H9 (cell line): Measurements from ENCODE around the gene UNC93A. TPM values are rescaled to one million over a fixed set of nuclear protein-coding genes. Genes with fewer than 3 reads are reported as not detected.

ENCODE experiments used
- DNase-seq: peaks from one replicate; pipeline ENCODE4 v3.0.0-alpha.2; 2017
- H2AFZ ChIP-seq: one replicate; pipeline ENCODE4 v1.6.1; 2013; ENCODE audit warnings: mild to moderate bottlenecking, low read length, control low read depth, moderate library complexity
- H2AK5ac ChIP-seq: 2 replicates; pipeline ENCODE4 v1.6.1; 2013; ENCODE audit warnings: low read length, control low read depth, mixed read lengths; ENCODE audit not compliant: insufficient read length
- H2BK120ac ChIP-seq: one replicate; pipeline ENCODE4 v1.6.1; 2013; ENCODE audit warnings: low read depth, mild to moderate bottlenecking, low read length, control low read depth, inconsistent platforms; ENCODE audit not compliant: poor library complexity, severe bottlenecking
- H2BK12ac ChIP-seq: 2 replicates; pipeline ENCODE4 v1.6.1; 2013; ENCODE audit warnings: low read length, control low read depth, mixed read lengths, low read depth; ENCODE audit not compliant: insufficient read length
- H2BK15ac ChIP-seq: 2 replicates; pipeline ENCODE4 v1.6.1; 2013; ENCODE audit warnings: low read depth, low read length, control low read depth
- H2BK20ac ChIP-seq: one replicate; pipeline ENCODE4 v1.6.1; 2013; ENCODE audit warnings: low read depth, mild to moderate bottlenecking, low read length, control low read depth, inconsistent platforms; ENCODE audit not compliant: poor library complexity, severe bottlenecking
- H2BK5ac ChIP-seq: 2 replicates; pipeline ENCODE4 v1.6.1; 2013; ENCODE audit warnings: low read length, control low read depth, mixed read lengths; ENCODE audit not compliant: insufficient read length
- H3K14ac ChIP-seq: 2 replicates; pipeline ENCODE4 v1.6.1; 2013; ENCODE audit warnings: low read length, control low read depth; ENCODE audit not compliant: insufficient read depth
- H3K18ac ChIP-seq: 2 replicates; pipeline ENCODE4 v1.6.1; 2013; ENCODE audit warnings: low read depth, mild to moderate bottlenecking, mixed read lengths, low read length, control low read depth; ENCODE audit not compliant: insufficient read length
- H3K23ac ChIP-seq: 2 replicates; pipeline ENCODE4 v1.6.1; 2013; ENCODE audit warnings: low read length, control low read depth, mixed read lengths, low read depth; ENCODE audit not compliant: insufficient read length
- H3K23me2 ChIP-seq: 2 replicates; pipeline ENCODE4 v1.6.1; 2013; ENCODE audit warnings: low read depth, mild to moderate bottlenecking, mixed read lengths, low read length, control low read depth; ENCODE audit not compliant: insufficient read length, poor library complexity, severe bottlenecking
- H3K27ac ChIP-seq: 2 replicates; pipeline ENCODE4 v1.5.1; 2013; ENCODE audit warnings: low read length, control low read depth, mixed read lengths, low read depth; ENCODE audit not compliant: insufficient read length
- H3K27me3 ChIP-seq: 2 replicates; pipeline ENCODE4 v1.6.1; 2013; ENCODE audit warnings: low read length, control low read depth, inconsistent platforms; ENCODE audit not compliant: insufficient read depth
- H3K4ac ChIP-seq: 2 replicates; pipeline ENCODE4 v1.6.1; 2013; ENCODE audit warnings: low read depth, mild to moderate bottlenecking, control low read depth, inconsistent platforms, low read length, moderate library complexity
- H3K4me1 ChIP-seq: 2 replicates; pipeline ENCODE4 v1.6.1; 2013; ENCODE audit warnings: low read length, control low read depth, inconsistent platforms; ENCODE audit not compliant: insufficient read depth
- H3K4me2 ChIP-seq: 2 replicates; pipeline ENCODE4 v1.6.1; 2013; ENCODE audit warnings: low read length, control low read depth, mixed read lengths; ENCODE audit not compliant: insufficient read length, insufficient read depth
- H3K56ac ChIP-seq: 2 replicates; pipeline ENCODE4 v1.6.1; 2013; ENCODE audit warnings: low read depth, mild to moderate bottlenecking, mixed read lengths, low read length, control low read depth; ENCODE audit not compliant: insufficient read length
- H3K79me1 ChIP-seq: 2 replicates; pipeline ENCODE4 v1.6.1; 2013; ENCODE audit warnings: low read depth, mild to moderate bottlenecking, moderate library complexity, low read length, control low read depth, inconsistent platforms; ENCODE audit not compliant: insufficient read depth, poor library complexity, severe bottlenecking
- H3K79me2 ChIP-seq: 2 replicates; pipeline ENCODE4 v1.6.1; 2013; ENCODE audit warnings: low read length, control low read depth, inconsistent platforms; ENCODE audit not compliant: insufficient read depth
- H3K9ac ChIP-seq: 2 replicates; pipeline ENCODE4 v1.6.1; 2013; ENCODE audit warnings: low read length, control low read depth, mixed read lengths; ENCODE audit not compliant: insufficient read length; ENCODE audit errors: extremely low read depth
- H3K9me3 ChIP-seq: one replicate; pipeline ENCODE4 v1.6.1; 2013; ENCODE audit warnings: low read depth, low read length, inconsistent platforms; ENCODE audit not compliant: control insufficient read depth
- H3T11ph ChIP-seq: one replicate; pipeline ENCODE4 v1.6.1; 2013; ENCODE audit warnings: mild to moderate bottlenecking, low read length, control low read depth, inconsistent platforms
- H4K20me1 ChIP-seq: one replicate; pipeline ENCODE4 v1.6.1; 2013; ENCODE audit not compliant: control insufficient read depth, insufficient read length, insufficient read depth
- H4K5ac ChIP-seq: 2 replicates; pipeline ENCODE4 v1.6.1; 2013; ENCODE audit warnings: low read depth, mild to moderate bottlenecking, mixed read lengths, low read length, control low read depth; ENCODE audit not compliant: insufficient read length
- H4K8ac ChIP-seq: replicated peaks from 2 replicates; pipeline ENCODE4 v1.6.1; 2013; ENCODE audit warnings: low read length, control low read depth, mixed read lengths, low read depth; ENCODE audit not compliant: insufficient read length
- H4K91ac ChIP-seq: 2 replicates; pipeline ENCODE4 v1.6.1; 2013; ENCODE audit warnings: low read depth, mild to moderate bottlenecking, moderate library complexity, mixed read lengths, low read length, control low read depth; ENCODE audit not compliant: insufficient read length
- H3K27ac Mint-ChIP-seq, 3 experiments: 2 replicates in 2 of 3; 3 replicates in 1 of 3; pipeline ENCODE4 v1.8.0; 2020 to 2021; ENCODE audit warnings: mixed read lengths in 3 of 3, mild to moderate bottlenecking in 1 of 3, moderate library complexity in 1 of 3
- H3K27me3 Mint-ChIP-seq: 2 replicates; pipeline ENCODE4 v1.8.0; 2021; ENCODE audit warnings: low read depth, mild to moderate bottlenecking, moderate library complexity, mixed read lengths
- H3K36me3 Mint-ChIP-seq, 3 experiments: 2 replicates in 2 of 3; 3 replicates in 1 of 3; pipeline ENCODE4 v1.8.0; 2020 to 2021; ENCODE audit warnings: low read depth in 3 of 3, mixed read lengths in 3 of 3; ENCODE audit not compliant: insufficient read depth in 1 of 3
- H3K4me1 Mint-ChIP-seq, 2 experiments: 2 replicates each; pipeline ENCODE4 v1.8.0; 2020; ENCODE audit warnings: mixed read lengths in 2 of 2
- H3K4me3 Mint-ChIP-seq, 2 experiments: 2 replicates in 1 of 2; 3 replicates in 1 of 2; pipeline ENCODE4 v1.8.0; 2020 to 2021; ENCODE audit warnings: mild to moderate bottlenecking in 2 of 2, mixed read lengths in 2 of 2, moderate library complexity in 1 of 2
- H3K9me3 Mint-ChIP-seq, 2 experiments: 2 replicates in 1 of 2; 3 replicates in 1 of 2; pipeline ENCODE4 v1.8.0; 2020; ENCODE audit warnings: mild to moderate bottlenecking in 2 of 2, mixed read lengths in 2 of 2, moderate library complexity in 1 of 2
- WGBS: extraction: QIAGEN DNeasy Blood & Tissue Kit; methylation state at CpG from one replicate; pipeline ENCODE4 v1.1.7; 2013; ENCODE audit warnings: missing lambda C conversion rate, low lambda C conversion rate, mixed read lengths; ENCODE audit not compliant: insufficient read length; ENCODE audit errors: extremely low coverage; 5-methylcytosine and 5-hydroxymethylcytosine counted together
- total RNA-seq: library from RNA; stranded (reverse); gene quantifications from 2 replicates; pipeline ENCODE4 v1.2.1, GENCODE V29; 2021
- TF ChIP-seq, protein P1 (sequence below): fragments of 200-600 bp; sonication (generic); conservative IDR thresholded peaks from 3 replicates; pipeline ENCODE4 v1.8.0; 2021; ENCODE audit warnings: antibody characterized with exemption, mild to moderate bottlenecking

UNC93A gene
- total RNA-seq, 1 experiment from 2014 or later: 0.70 TPM

DNA sequence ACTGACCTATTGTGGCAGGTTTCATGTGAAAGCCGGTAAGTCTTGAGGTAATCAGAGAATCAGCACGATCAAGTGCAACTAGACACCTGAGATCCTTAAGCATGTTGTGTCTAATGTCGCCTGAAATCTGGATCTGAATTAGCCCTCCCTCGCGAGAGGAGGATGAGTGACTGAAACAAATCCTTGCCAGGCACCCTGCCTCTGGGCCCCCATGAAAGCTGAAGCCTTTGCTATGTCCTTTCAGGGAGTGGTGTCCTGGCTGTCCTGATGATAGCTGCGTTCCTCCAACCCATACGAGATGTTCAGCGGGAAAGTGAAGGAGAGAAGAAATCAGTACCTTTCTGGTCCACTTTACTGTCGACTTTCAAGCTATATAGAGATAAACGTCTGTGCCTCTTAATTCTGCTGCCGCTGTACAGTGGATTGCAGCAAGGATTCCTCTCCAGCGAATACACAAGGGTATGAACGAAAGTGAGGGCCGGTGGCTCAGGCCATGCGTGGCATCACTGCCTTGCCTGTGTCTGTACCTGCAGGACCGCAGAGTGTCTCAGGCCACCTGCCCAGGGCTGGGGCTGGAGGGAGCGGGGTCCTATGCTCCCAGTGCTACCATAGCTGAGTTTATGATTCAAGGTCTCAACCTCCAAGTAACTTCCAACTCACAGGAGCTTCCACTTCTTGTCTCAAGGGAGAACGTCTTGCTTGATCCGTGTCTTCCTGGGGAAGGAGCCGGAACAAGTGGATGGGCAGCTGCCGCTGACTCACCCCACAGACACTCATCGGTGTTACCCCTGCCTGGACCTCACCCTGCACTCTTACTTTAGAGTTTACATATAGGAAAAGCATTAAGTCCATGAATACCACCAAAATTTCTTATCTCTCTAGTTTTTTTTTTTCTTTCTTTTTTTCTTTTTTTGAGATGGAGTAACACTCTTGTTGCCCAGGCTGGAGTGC lies 12.8 kb downstream of the UNC93A start:
- H2BK120ac ChIP-seq: no peak overlapping the region
- H3K79me1 ChIP-seq: no peaks in the 10 kb centered on the region
- Mint-ChIP-seq H3K4me1 (peaks cover 30 to 53% of the 10 kb centered on the region in 2 experiments), H3K27me3 (peaks cover 35% of the 10 kb centered on the region), H3K27ac (no peak overlapping the region), H3K9me3 (peaks cover 2 to 4% of the 10 kb centered on the region in 2 experiments; a peak in 2 of 5 replicates), H3K36me3 (peaks cover 3 to 5% (median 4%) of the 10 kb centered on the region in 3 experiments; a peak in 6 of 7 replicates), H3K4me3 (no peak overlapping the region; a peak in 1 of 5 replicates)
- H2BK5ac ChIP-seq: no peak overlapping the region
- no peak overlapping the region for H4K5ac ChIP-seq
- no peak overlapping the region for H3K23ac ChIP-seq
- no peak overlapping the region for H3K4me2 ChIP-seq
- H2AFZ ChIP-seq: no peak overlapping the region
- H2AK5ac ChIP-seq: no peak overlapping the region
- no peak overlapping the region for H3K27ac ChIP-seq
- peaks cover 5% of the 10 kb centered on the region; the same call in 1 of the 2 replicates for H3K4me1 ChIP-seq
- H3T11ph ChIP-seq: no peak overlapping the region
- DNase-seq: no peak
- H4K91ac ChIP-seq: no peak overlapping the region
- no peaks in the 10 kb centered on the region for H3K79me2 ChIP-seq
- no CpG with 5 or more reads among the region's 22 CpGs for WGBS
- no peak overlapping the region for H3K56ac ChIP-seq
- TF ChIP-seq, protein P1, sequence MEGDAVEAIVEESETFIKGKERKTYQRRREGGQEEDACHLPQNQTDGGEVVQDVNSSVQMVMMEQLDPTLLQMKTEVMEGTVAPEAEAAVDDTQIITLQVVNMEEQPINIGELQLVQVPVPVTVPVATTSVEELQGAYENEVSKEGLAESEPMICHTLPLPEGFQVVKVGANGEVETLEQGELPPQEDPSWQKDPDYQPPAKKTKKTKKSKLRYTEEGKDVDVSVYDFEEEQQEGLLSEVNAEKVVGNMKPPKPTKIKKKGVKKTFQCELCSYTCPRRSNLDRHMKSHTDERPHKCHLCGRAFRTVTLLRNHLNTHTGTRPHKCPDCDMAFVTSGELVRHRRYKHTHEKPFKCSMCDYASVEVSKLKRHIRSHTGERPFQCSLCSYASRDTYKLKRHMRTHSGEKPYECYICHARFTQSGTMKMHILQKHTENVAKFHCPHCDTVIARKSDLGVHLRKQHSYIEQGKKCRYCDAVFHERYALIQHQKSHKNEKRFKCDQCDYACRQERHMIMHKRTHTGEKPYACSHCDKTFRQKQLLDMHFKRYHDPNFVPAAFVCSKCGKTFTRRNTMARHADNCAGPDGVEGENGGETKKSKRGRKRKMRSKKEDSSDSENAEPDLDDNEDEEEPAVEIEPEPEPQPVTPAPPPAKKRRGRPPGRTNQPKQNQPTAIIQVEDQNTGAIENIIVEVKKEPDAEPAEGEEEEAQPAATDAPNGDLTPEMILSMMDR: no peak
- no peak overlapping the region for H2BK12ac ChIP-seq
- H3K9me3 ChIP-seq: no peaks in the 10 kb centered on the region
- H3K23me2 ChIP-seq: no peaks in the 10 kb centered on the region
- no peak overlapping the region for H2BK20ac ChIP-seq
- H3K14ac ChIP-seq: no peak overlapping the region; the same call in 1 of the 2 replicates
- H3K4ac ChIP-seq: no peak overlapping the region; the same call in 1 of the 2 replicates
- H2BK15ac ChIP-seq: no peak overlapping the region
- H4K8ac ChIP-seq: no peak overlapping the region
- H3K18ac ChIP-seq: no peak overlapping the region
- no peak overlapping the region for H3K9ac ChIP-seq
- H4K20me1 ChIP-seq: no peaks in the 10 kb centered on the region
- no peaks in the 10 kb centered on the region; the same call in 1 of the 2 replicates for H3K27me3 ChIP-seq
